Mucosa of stomach (tissue), 1 donor: Measurements from ENCODE around the gene SOCS7.

ENCODE experiments used
- H3K27me3 ChIP-seq: one replicate; pipeline ENCODE4 v1.7.0; 2013; ENCODE audit warnings: mild to moderate bottlenecking, low read length; ENCODE audit not compliant: control insufficient read depth, insufficient read depth
- H3K36me3 ChIP-seq: one replicate; pipeline ENCODE4 v1.7.0; 2013; ENCODE audit warnings: low read length; ENCODE audit not compliant: control insufficient read depth, insufficient read depth
- H3K4me1 ChIP-seq: one replicate; pipeline ENCODE4 v1.7.0; 2013; ENCODE audit warnings: mild to moderate bottlenecking, low read length; ENCODE audit not compliant: control insufficient read depth, insufficient read depth
- H3K4me3 ChIP-seq: one replicate; pipeline ENCODE4 v1.7.0; 2013; ENCODE audit warnings: low read length
- H3K9ac ChIP-seq: one replicate; pipeline ENCODE4 v1.7.0; 2013; ENCODE audit warnings: mild to moderate bottlenecking, low read length, moderate library complexity
- H3K9me3 ChIP-seq: one replicate; pipeline ENCODE4 v1.7.0; 2013; ENCODE audit warnings: mild to moderate bottlenecking, low read length, moderate library complexity; ENCODE audit not compliant: control insufficient read depth
- donor health status: Pancreatic carcinoma.

SOCS7 gene

GRCh38 chr17:38351412-38352222 is at the start of gene SOCS7:
SOCS7 (plus strand) TSS chr17:38351844; CDS start chr17:38352053, 209 bp downstream.
- H3K4me3 ChIP-seq, result peak within 1 kb of the TSS; percentile 56
- H3K27me3 ChIP-seq, result no peaks in the 10 kb centered on the region
- peaks cover 6% of the 10 kb centered on the region for H3K4me1 ChIP-seq
- H3K9me3 ChIP-seq, result no peaks in the 10 kb centered on the region
- H3K36me3 ChIP-seq, result no peaks in the 10 kb centered on the region
- peak within 1 kb of the TSS; percentile 77 for H3K9ac ChIP-seq

GRCh38 chr17:38315497-38315896 is 36.1 kb upstream of the SOCS7 start:
- no peak overlapping the region for H3K9ac ChIP-seq

GRCh38 chr17:38317081-38317480 is 34.6 kb upstream of the SOCS7 start:
- Histone ChIP-seq H3K9ac (no peak overlapping the region), H3K9me3 (no peaks in the 10 kb centered on the region), H3K4me3 (no peak overlapping the region), H3K27me3 (no peaks in the 10 kb centered on the region), H3K4me1 (no peaks in the 10 kb centered on the region), H3K36me3 (no peaks in the 10 kb centered on the region)

More at GRCh38 chr17:38315497-38315896, 36.1 kb upstream of the SOCS7 start:
- Histone ChIP-seq H3K36me3 (no peaks in the 10 kb centered on the region), H3K4me1 (no peaks in the 10 kb centered on the region), H3K27me3 (no peaks in the 10 kb centered on the region), H3K4me3 (no peak overlapping the region), H3K9me3 (no peaks in the 10 kb centered on the region)

GRCh38 chr17:38320482-38320881 is 31.2 kb upstream of the SOCS7 start:
- H3K4me1 ChIP-seq, result peaks cover 13% of the 10 kb centered on the region
- no peaks in the 10 kb centered on the region for H3K9me3 ChIP-seq
- H3K27me3 ChIP-seq, result no peaks in the 10 kb centered on the region
- H3K36me3 ChIP-seq, result no peaks in the 10 kb centered on the region
- H3K9ac ChIP-seq, result no peak overlapping the region
- H3K4me3 ChIP-seq, result no peak overlapping the region

- Histone ChIP-seq H3K9ac (no peak overlapping the region), H3K27me3 (peaks cover 4% of the 10 kb centered on the region), H3K9me3 (no peaks in the 10 kb centered on the region), H3K4me1 (peaks cover 13% of the 10 kb centered on the region), H3K36me3 (no peaks in the 10 kb centered on the region), H3K4me3 (no peak overlapping the region)
Observed at GRCh38 chr17:38322156-38322779, 29.4 kb upstream of the SOCS7 start.

- H3K4me3 ChIP-seq, result no peak overlapping the region
- no peak overlapping the region for H3K9ac ChIP-seq
- peaks cover 7% of the 10 kb centered on the region for H3K27me3 ChIP-seq
- H3K36me3 ChIP-seq, result no peaks in the 10 kb centered on the region
- H3K4me1 ChIP-seq, result peaks cover 13% of the 10 kb centered on the region
- no peaks in the 10 kb centered on the region for H3K9me3 ChIP-seq
Observed at GRCh38 chr17:38322897-38323296, 28.7 kb upstream of the SOCS7 start.

- H3K9ac ChIP-seq, result no peak overlapping the region
Observed at GRCh38 chr17:38324141-38324697, 27.4 kb upstream of the SOCS7 start.

GRCh38 chr17:38324772-38325171 is 26.9 kb upstream of the SOCS7 start:
- Histone ChIP-seq H3K36me3 (no peaks in the 10 kb centered on the region), H3K9me3 (no peaks in the 10 kb centered on the region), H3K4me3 (no peak overlapping the region), H3K27me3 (peaks cover 9% of the 10 kb centered on the region), H3K4me1 (peaks cover 13% of the 10 kb centered on the region), H3K9ac (no peak overlapping the region)

More at GRCh38 chr17:38324141-38324697, 27.4 kb upstream of the SOCS7 start:
- Histone ChIP-seq H3K4me1 (peaks cover 13% of the 10 kb centered on the region), H3K36me3 (no peaks in the 10 kb centered on the region), H3K27me3 (peaks cover 7% of the 10 kb centered on the region), H3K4me3 (no peak overlapping the region), H3K9me3 (no peaks in the 10 kb centered on the region)

- no peaks in the 10 kb centered on the region for H3K9me3 ChIP-seq
- H3K9ac ChIP-seq, result no peak overlapping the region
- H3K27me3 ChIP-seq, result peaks cover 12% of the 10 kb centered on the region
- no peaks in the 10 kb centered on the region for H3K36me3 ChIP-seq
- H3K4me3 ChIP-seq, result no peak overlapping the region
- H3K4me1 ChIP-seq, result peaks cover 13% of the 10 kb centered on the region
Observed at GRCh38 chr17:38325221-38325851, 26.3 kb upstream of the SOCS7 start.

- no peak overlapping the region for H3K9ac ChIP-seq
- peaks cover 22% of the 10 kb centered on the region for H3K4me1 ChIP-seq
- no peaks in the 10 kb centered on the region for H3K9me3 ChIP-seq
- no peaks in the 10 kb centered on the region for H3K36me3 ChIP-seq
- H3K4me3 ChIP-seq, result no peak overlapping the region
- peaks cover 28% of the 10 kb centered on the region for H3K27me3 ChIP-seq
Observed at GRCh38 chr17:38326996-38327792, 24.4 kb upstream of the SOCS7 start.

GRCh38 chr17:38327936-38328335 is 23.7 kb upstream of the SOCS7 start:
- H3K27me3 ChIP-seq, result peaks cover 28% of the 10 kb centered on the region

More at GRCh38 chr17:38327936-38328335, 23.7 kb upstream of the SOCS7 start:
- H3K9ac ChIP-seq, result no peak overlapping the region
- no peaks in the 10 kb centered on the region for H3K36me3 ChIP-seq
- H3K4me3 ChIP-seq, result no peak overlapping the region
- H3K9me3 ChIP-seq, result no peaks in the 10 kb centered on the region
- peaks cover 22% of the 10 kb centered on the region for H3K4me1 ChIP-seq
